ENCODE data around the gene DLGAP1. TPM values are rescaled to one million over a fixed set of nuclear protein-coding genes. Genes with fewer than 3 reads are reported as not detected.

The DLGAP1 gene
- total and polyA plus RNA-seq, 2 donors (not counting 1 experiment from before 2014, with no cell fraction given) = 0.07 to 0.61 TPM

- Histone ChIP-seq H3K4me3 (ENCODE audit: control extremely low read depth in 1 of 5, extremely low read depth in 1 of 5, insufficient read depth in 1 of 5, low read depth in 2 of 5, low read length in 4 of 5) (no peak overlapping the region), H4K20me1 (ENCODE audit: control insufficient read depth, insufficient read depth, low read length, poor library complexity, severe bottlenecking) (no peaks in the 10 kb centered on the region), H3K9ac (ENCODE audit: low read length) (no peak overlapping the region), H2AFZ (ENCODE audit: insufficient read depth, low read depth, low read length, poor library complexity, severe bottlenecking) (no peak overlapping the region), H3K27me3 (replicated peaks in 1 of 4; ENCODE audit: control extremely low read depth in 1 of 4, control insufficient read depth in 3 of 4, insufficient read depth in 4 of 4, low read length in 3 of 4) (no peaks in the 10 kb centered on the region), H3K79me2 (ENCODE audit: control insufficient read depth, insufficient read depth, low read length) (no peaks in the 10 kb centered on the region), H3K4me2 (replicated peaks; ENCODE audit: low read depth, low read length, poor library complexity, severe bottlenecking) (no peak overlapping the region), H3K9me3 (ENCODE audit: control extremely low read depth in 1 of 3, control insufficient read depth in 2 of 3, insufficient read depth in 1 of 3, low read length in 2 of 3) (no peaks in the 10 kb centered on the region), H3K4me1 (ENCODE audit: control insufficient read depth in 2 of 2, insufficient read depth in 2 of 2, low read length in 2 of 2) (no peaks in the 10 kb centered on the region), H3K36me3 (replicated peaks in 1 of 2; ENCODE audit: control extremely low read depth in 1 of 2, control insufficient read depth in 1 of 2, extremely low read depth in 1 of 2, insufficient read depth in 2 of 2, low read length in 1 of 2) (no peaks in the 10 kb centered on the region), H3K27ac (ENCODE audit: low read length in 2 of 2) (no peak overlapping the region)
- Mint-ChIP-seq H3K9me3 (ENCODE audit: insufficient read depth) (peaks cover 7% of the 10 kb centered on the region), H3K4me3 (no peak overlapping the region), H3K27ac (no peak overlapping the region), H3K4me1 (no peaks in the 10 kb centered on the region), H3K27me3 (no peaks in the 10 kb centered on the region)
- DNase-seq (no peak), ATAC-seq (ENCODE audit: low read depth) (no peak)
- intact Hi-C loops (cut with micrococcal nuclease) = no loop called here
- CTCF ChIA-PET = no interaction called here
- POLR2A ChIA-PET = no interaction called here
- TF ChIP-seq CTCF (IDR thresholded peaks at IDR 0.05) = no peak
- no peak for TF ChIP-seq EZH2 (IDR thresholded peaks at IDR 0.05; ENCODE audit: borderline replicate concordance, insufficient read depth, low read depth, low read length, poor library complexity, severe bottlenecking)
These were observed 10.8 kb downstream of the DLGAP1 start for GRCh38 chr18:4444306-4444705.

GRCh38 chr18:4441098-4441497 is 14.0 kb downstream of the DLGAP1 start:
- intact Hi-C loops (cut with micrococcal nuclease) = no loop called here

More at GRCh38 chr18:4441098-4441497, 14.0 kb downstream of the DLGAP1 start:
- H3K4me3 ChIP-seq (ENCODE audit: control extremely low read depth in 1 of 5, extremely low read depth in 1 of 5, insufficient read depth in 1 of 5, low read depth in 2 of 5, low read length in 4 of 5) = no peak overlapping the region
- H3K36me3 ChIP-seq (replicated peaks in 1 of 2; ENCODE audit: control extremely low read depth in 1 of 2, control insufficient read depth in 1 of 2, extremely low read depth in 1 of 2, insufficient read depth in 2 of 2, low read length in 1 of 2) = no peaks in the 10 kb centered on the region
- H3K27ac ChIP-seq (ENCODE audit: low read length in 2 of 2) = no peak overlapping the region
- H3K4me2 ChIP-seq (replicated peaks; ENCODE audit: low read depth, low read length, poor library complexity, severe bottlenecking) = no peak overlapping the region
- ATAC-seq (ENCODE audit: low read depth) (no peak), DNase-seq (no peak)
- Mint-ChIP-seq H3K4me1 (no peaks in the 10 kb centered on the region), H3K27me3 (no peaks in the 10 kb centered on the region), H3K9me3 (ENCODE audit: insufficient read depth) (peaks cover 5% of the 10 kb centered on the region), H3K27ac (no peak overlapping the region), H3K4me3 (no peak overlapping the region)
- no peaks in the 10 kb centered on the region for H3K4me1 ChIP-seq (ENCODE audit: control insufficient read depth in 2 of 2, insufficient read depth in 2 of 2, low read length in 2 of 2)
- CTCF ChIA-PET = interaction anchor here (0.6 kb wide), 1 partner anchor 1121 kb away, joined by 3 read pairs; no protein-coding TSS in a partner anchor
- POLR2A ChIA-PET = no interaction called here
- H3K79me2 ChIP-seq (ENCODE audit: control insufficient read depth, insufficient read depth, low read length) = no peaks in the 10 kb centered on the region
- H3K27me3 ChIP-seq (replicated peaks in 1 of 4; ENCODE audit: control extremely low read depth in 1 of 4, control insufficient read depth in 3 of 4, insufficient read depth in 4 of 4, low read length in 3 of 4) = no peaks in the 10 kb centered on the region
- H2AFZ ChIP-seq (ENCODE audit: insufficient read depth, low read depth, low read length, poor library complexity, severe bottlenecking) = no peak overlapping the region
- WGBS (ENCODE audit: insufficient coverage) = 70% methylated on average over 2 of the region's 2 CpGs
- H3K9ac ChIP-seq (ENCODE audit: low read length) = no peak overlapping the region
- TF ChIP-seq EZH2 (IDR thresholded peaks at IDR 0.05; ENCODE audit: borderline replicate concordance, insufficient read depth, low read depth, low read length, poor library complexity, severe bottlenecking) (no peak), CTCF (IDR thresholded peaks at IDR 0.05) (no peak)
- H4K20me1 ChIP-seq (ENCODE audit: control insufficient read depth, insufficient read depth, low read length, poor library complexity, severe bottlenecking) = no peaks in the 10 kb centered on the region
- no peaks in the 10 kb centered on the region for H3K9me3 ChIP-seq (ENCODE audit: control extremely low read depth in 1 of 3, control insufficient read depth in 2 of 3, insufficient read depth in 1 of 3, low read length in 2 of 3)
